GM12891 (cell line): ENCODE measurements around the gene SHISA9.

Experiments
- PAX5 ChIP-seq: IDR thresholded peaks from 2 replicates; pipeline ENCODE4 v1.6.1; 2011; ENCODE audit warnings: low read length, moderate library complexity, mild to moderate bottlenecking; ENCODE audit not compliant: insufficient read depth, severe bottlenecking
- POLR2A ChIP-seq: IDR thresholded peaks from 2 replicates; pipeline ENCODE4 v1.6.1; 2011; ENCODE audit warnings: low read depth, low read length, control low read depth
- POLR2AphosphoS5 ChIP-seq: IDR thresholded peaks from 2 replicates; pipeline ENCODE4 v1.6.1; 2011; ENCODE audit warnings: low read depth, low read length, control low read depth
- POU2F2 ChIP-seq: IDR thresholded peaks from 2 replicates; pipeline ENCODE4 v1.6.1; 2011; ENCODE audit warnings: low read depth, mild to moderate bottlenecking, control low read depth, low read length, moderate library complexity
- SPI1 ChIP-seq: IDR thresholded peaks from 2 replicates; pipeline ENCODE4 v1.6.1; 2011; ENCODE audit warnings: low read depth, low read length, control low read depth
- TAF1 ChIP-seq: IDR thresholded peaks from 2 replicates; pipeline ENCODE4 v1.6.1; 2011; ENCODE audit warnings: low read depth, low read length, control low read depth

- TF ChIP-seq POLR2A (no peak), TAF1 (no peak), POLR2AphosphoS5 (no peak), SPI1 (no peak), PAX5 (no peak), POU2F2 (no peak)
These were observed 302.3 kb downstream of the SHISA9 start for GRCh38 chr16:13203725-13204124.
